PC-3 (cell line): ENCODE measurements around the gene KNDC1. TPM values are rescaled to one million over a fixed set of nuclear protein-coding genes. Genes with fewer than 3 reads are reported as not detected.

Experiments used
- ATAC-seq: fragments of 200-7000 bp; cut with Tn5 transposase; 2 replicates; pipeline ENCODE4 v1.9.1; 2020; ENCODE audit warnings: mild to moderate bottlenecking, moderate library complexity
- BruUV-seq: library from RNA; stranded (reverse); fragments of 400-500 nt; replicated peaks from 2 replicates; lab custom pipeline; 2021; lab: Mats Ljungman, UMichigan
- CTCF ChIA-PET: fragments of 300-600 bp; sonication (Branson Sonifier 250); formaldehyde crosslinking; loops from one replicate; lab custom pipeline; 2022; ENCODE audit warnings: antibody characterized with exemption; lab: Charles Lee
- POLR2A ChIA-PET: fragments of 300-600 bp; sonication (Branson Sonifier 250); formaldehyde crosslinking; loops from one replicate; lab custom pipeline; 2022; ENCODE audit warnings: antibody characterized with exemption; ENCODE audit not compliant: unreplicated experiment; lab: Charles Lee
- DNase-seq: peaks from one replicate; pipeline ENCODE4 v3.0.0-alpha.2; 2015
- H2AFZ ChIP-seq: fragments of 300-600 bp; sonication (generic); 2 replicates; pipeline ENCODE4 v1.6.0; 2016; ENCODE audit warnings: antibody characterized with exemption, low read length
- H3F3A ChIP-seq: fragments of 300-600 bp; sonication (generic); one replicate; pipeline ENCODE4 v1.6.0; 2017; ENCODE audit warnings: antibody characterized with exemption, low read length, control low read depth, mild to moderate bottlenecking; ENCODE audit not compliant: unreplicated experiment
- H3K27ac ChIP-seq: fragments of 300-600 bp; sonication (generic); 2 replicates; pipeline ENCODE4 v1.5.1; 2016; ENCODE audit warnings: mild to moderate bottlenecking, low read length
- H3K27me3 ChIP-seq: fragments of 300-600 bp; sonication (generic); 2 replicates; pipeline ENCODE4 v1.6.1; 2016; ENCODE audit warnings: low read length, mixed read lengths
- H3K36me3 ChIP-seq: fragments of 300-600 bp; sonication (generic); 2 replicates; pipeline ENCODE4 v1.6.1; 2016; ENCODE audit warnings: low read depth, mixed run types, low read length, mixed read lengths
- H3K4me1 ChIP-seq: fragments of 300-600 bp; sonication (generic); 2 replicates; pipeline ENCODE4 v1.5.1; 2016; ENCODE audit warnings: low read length; ENCODE audit not compliant: insufficient read depth
- H3K4me2 ChIP-seq: fragments of 300-600 bp; sonication (generic); 2 replicates; pipeline ENCODE4 v1.6.0; 2016; ENCODE audit warnings: low read length
- H3K4me3 ChIP-seq: fragments of 300-600 bp; sonication (generic); 2 replicates; pipeline ENCODE4 v1.5.1; 2016; ENCODE audit warnings: mild to moderate bottlenecking, low read length, mixed read lengths
- H3K79me2 ChIP-seq: fragments of 300-600 bp; sonication (generic); 2 replicates; pipeline ENCODE4 v1.6.1; 2017; ENCODE audit warnings: low read length, mixed read lengths
- H3K9ac ChIP-seq: fragments of 300-600 bp; sonication (generic); 2 replicates; pipeline ENCODE4 v1.6.0; 2016; ENCODE audit warnings: mild to moderate bottlenecking, low read length
- H3K9me2 ChIP-seq: fragments of 300-600 bp; sonication (generic); replicated peaks from 2 replicates; pipeline ENCODE4 v1.6.1; 2016; ENCODE audit warnings: mixed run types, low read length, mixed read lengths
- H3K9me3 ChIP-seq: fragments of 300-600 bp; sonication (generic); 2 replicates; pipeline ENCODE4 v1.6.1; 2016; ENCODE audit warnings: low read length, mixed read lengths
- H4K20me1 ChIP-seq: fragments of 300-600 bp; sonication (generic); 2 replicates; pipeline ENCODE4 v1.6.1; 2016; ENCODE audit warnings: low read length, mixed read lengths
- CTCF ChIP-seq: fragments of 300-600 bp; sonication (generic); conservative IDR thresholded peaks from 2 replicates; pipeline ENCODE4 v1.5.1; 2017; ENCODE audit warnings: antibody characterized with exemption, low read depth, mild to moderate bottlenecking, low read length
- EZH2 ChIP-seq: fragments of 300-600 bp; sonication (generic); IDR thresholded peaks from one replicate; pipeline ENCODE4 v1.6.1; 2017; ENCODE audit warnings: antibody characterized with exemption, mild to moderate bottlenecking, low read length; ENCODE audit not compliant: unreplicated experiment
- EZH2phosphoT487 ChIP-seq: fragments of 300-600 bp; sonication (generic); IDR thresholded peaks from 2 replicates; pipeline ENCODE4 v1.6.1; 2018; ENCODE audit warnings: mild to moderate bottlenecking, antibody characterized with exemption, low read length, borderline replicate concordance
- intact Hi-C: fragments of 100-400 bp; cut with micrococcal nuclease; formaldehyde crosslinking; loops from 2 replicates; pipeline ENCODE4 v1.9.0; 2023
- total RNA-seq: library from RNA; depleted of rRNA; stranded (reverse); fragments of >200 nt; gene quantifications from 2 replicates; pipeline ENCODE4 v1.2.3, GENCODE V29; 2014

KNDC1 gene
- total RNA-seq, 1 experiment from 2014 or later, result not detected

DNA sequence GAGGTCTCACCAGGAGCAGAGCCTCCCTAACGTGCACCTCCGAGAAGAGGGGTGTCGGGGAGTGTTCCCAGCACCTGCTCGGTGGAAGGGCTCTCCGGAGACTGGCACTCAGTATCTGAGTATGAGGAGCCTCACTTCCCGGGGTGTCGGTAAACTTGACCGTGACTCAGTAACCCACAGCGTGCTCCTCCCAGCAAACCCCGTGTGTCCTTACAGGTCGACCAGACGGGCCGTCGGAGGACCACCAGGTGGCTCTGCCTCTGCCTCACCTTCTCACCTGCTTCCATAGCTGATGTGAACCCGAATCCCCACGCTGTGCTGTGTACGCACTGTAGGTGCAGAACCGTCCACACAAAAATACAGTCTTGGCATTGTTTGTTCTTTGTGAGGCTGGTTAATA lies 29.0 kb upstream of the KNDC1 start:
- no peaks in the 10 kb centered on the region for H3K9me2 ChIP-seq
- BruUV-seq, result no TSS peak
- TF ChIP-seq EZH2phosphoT487, result no peak
- no peak for TF ChIP-seq EZH2
- no peak for TF ChIP-seq CTCF
- no peaks in the 10 kb centered on the region for H3K79me2 ChIP-seq
- no peak overlapping the region for H3K9ac ChIP-seq
- ATAC-seq, result no peak
- H3K36me3 ChIP-seq, result no peaks in the 10 kb centered on the region
- no peak for DNase-seq
- H3K4me2 ChIP-seq, result no peak overlapping the region
- no peak overlapping the region for H3K4me3 ChIP-seq
- no peak overlapping the region for H3K27ac ChIP-seq
- H3K27me3 ChIP-seq, result no peaks in the 10 kb centered on the region; the same call in 1 of the 2 replicates
- CTCF ChIA-PET, result no interaction called here
- H4K20me1 ChIP-seq, result no peaks in the 10 kb centered on the region
- H3K4me1 ChIP-seq, result no peaks in the 10 kb centered on the region
- POLR2A ChIA-PET, result no interaction called here
- intact Hi-C loops, result no loop called here
- H2AFZ ChIP-seq, result no peak overlapping the region
- no peaks in the 10 kb centered on the region for H3F3A ChIP-seq
- H3K9me3 ChIP-seq, result no peaks in the 10 kb centered on the region

- no peaks in the 10 kb centered on the region; the same call in 1 of the 2 replicates for H3K27me3 ChIP-seq
- no TSS peak for BruUV-seq
- intact Hi-C loops, result no loop called here
- DNase-seq (no peak), ATAC-seq (no peak)
- TF ChIP-seq EZH2phosphoT487, result no peak
- no peak for TF ChIP-seq CTCF
- no peak for TF ChIP-seq EZH2
- POLR2A ChIA-PET, result no interaction called here
- no peaks in the 10 kb centered on the region for H3K9me2 ChIP-seq
- H4K20me1 ChIP-seq, result no peaks in the 10 kb centered on the region
- CTCF ChIA-PET, result no interaction called here
- H3K79me2 ChIP-seq, result no peaks in the 10 kb centered on the region
- H3F3A ChIP-seq, result no peaks in the 10 kb centered on the region
- H3K9ac ChIP-seq, result no peak overlapping the region
- H3K4me1 ChIP-seq, result no peaks in the 10 kb centered on the region
- H3K4me2 ChIP-seq, result no peak overlapping the region
- no peaks in the 10 kb centered on the region for H3K36me3 ChIP-seq
- H3K27ac ChIP-seq, result no peak overlapping the region
- H3K4me3 ChIP-seq, result no peak overlapping the region
- no peaks in the 10 kb centered on the region for H3K9me3 ChIP-seq
- H2AFZ ChIP-seq, result no peak overlapping the region
Observed at GRCh38 chr10:133131734-133132472, 28.1 kb upstream of the KNDC1 start.
